SU-DHL-6 (cell line): ENCODE results near the gene DCAF17.

Experiments
- EZH2phosphoT487 ChIP-seq: fragments of 200-600 bp; sonication (generic), shearing (Covaris generic); conservative IDR thresholded peaks from 2 replicates; pipeline ENCODE4 v1.6.1; 2018; ENCODE audit warnings: mild to moderate bottlenecking, antibody characterized with exemption, low read length, moderate library complexity, mixed read lengths
- TF ChIP-seq, protein P1 (sequence below): fragments of 200-600 bp; sonication (generic); IDR thresholded peaks from one replicate; pipeline ENCODE4 v1.5.1; 2017; ENCODE audit warnings: antibody characterized with exemption, mild to moderate bottlenecking, low read length, moderate library complexity; ENCODE audit not compliant: insufficient read depth, poor library complexity, severe bottlenecking

DNA sequence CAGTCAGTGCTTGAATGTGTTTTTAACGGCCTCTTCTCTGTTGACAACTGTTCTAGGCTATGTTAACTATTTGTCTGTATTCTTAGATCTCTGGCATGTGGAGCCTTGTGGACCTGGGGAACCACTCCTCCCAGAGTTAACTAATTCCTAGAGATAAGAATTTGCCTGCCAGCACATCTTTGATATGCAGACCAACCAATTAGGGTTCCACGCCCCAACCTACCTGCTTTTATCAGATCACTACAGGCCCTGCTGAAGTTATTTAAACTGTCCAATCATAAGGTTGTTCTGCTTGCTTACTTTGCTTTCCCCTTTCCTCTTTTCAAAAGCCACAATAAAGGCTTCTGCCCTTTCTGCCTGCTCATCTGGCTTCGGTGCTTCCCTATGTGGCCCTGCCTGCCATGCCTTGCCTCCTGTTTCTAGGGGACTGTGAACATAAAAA lies 79.7 kb downstream of the DCAF17 start:
- TF ChIP-seq, protein P1, sequence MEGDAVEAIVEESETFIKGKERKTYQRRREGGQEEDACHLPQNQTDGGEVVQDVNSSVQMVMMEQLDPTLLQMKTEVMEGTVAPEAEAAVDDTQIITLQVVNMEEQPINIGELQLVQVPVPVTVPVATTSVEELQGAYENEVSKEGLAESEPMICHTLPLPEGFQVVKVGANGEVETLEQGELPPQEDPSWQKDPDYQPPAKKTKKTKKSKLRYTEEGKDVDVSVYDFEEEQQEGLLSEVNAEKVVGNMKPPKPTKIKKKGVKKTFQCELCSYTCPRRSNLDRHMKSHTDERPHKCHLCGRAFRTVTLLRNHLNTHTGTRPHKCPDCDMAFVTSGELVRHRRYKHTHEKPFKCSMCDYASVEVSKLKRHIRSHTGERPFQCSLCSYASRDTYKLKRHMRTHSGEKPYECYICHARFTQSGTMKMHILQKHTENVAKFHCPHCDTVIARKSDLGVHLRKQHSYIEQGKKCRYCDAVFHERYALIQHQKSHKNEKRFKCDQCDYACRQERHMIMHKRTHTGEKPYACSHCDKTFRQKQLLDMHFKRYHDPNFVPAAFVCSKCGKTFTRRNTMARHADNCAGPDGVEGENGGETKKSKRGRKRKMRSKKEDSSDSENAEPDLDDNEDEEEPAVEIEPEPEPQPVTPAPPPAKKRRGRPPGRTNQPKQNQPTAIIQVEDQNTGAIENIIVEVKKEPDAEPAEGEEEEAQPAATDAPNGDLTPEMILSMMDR, result no peak
- no peak for TF ChIP-seq EZH2phosphoT487
